Adipose tissue (tissue), 3 donors: Measurements from ENCODE around the gene AK5. TPM values are rescaled to one million over a fixed set of nuclear protein-coding genes. Genes with fewer than 3 reads are reported as not detected.
"Not testable (repeated sequence)": the region's sequence is repeated elsewhere in the genome, so short reads cannot be mapped to it uniquely, and the experiment has no call there.

ENCODE experiments used
- H3K27ac ChIP-seq: one replicate; pipeline ENCODE4 v1.5.1; 2013; ENCODE audit warnings: low read depth, low read length
- WGBS, 3 donors: extraction: QIAGEN DNeasy Blood & Tissue Kit; methylation state at CpG; one replicate each; pipeline ENCODE4 v1.1.7; 2013; 5-methylcytosine and 5-hydroxymethylcytosine counted together
- polyA plus RNA-seq, 3 donors: library from polyadenylated mRNA; stranded (reverse); fragments of 200-250 nt; gene quantifications; one replicate each; pipeline ENCODE4 v1.2.3, GENCODE V29; 2013
- donor health status: healthy with polysubstance abuse.
- donor health status: Bipolar disorder and iron deficiency.
- donor health status: healthy.

AK5 gene
- polyA plus RNA-seq, 3 donors, result 0.07 to 0.13 (median 0.11) TPM

DNA sequence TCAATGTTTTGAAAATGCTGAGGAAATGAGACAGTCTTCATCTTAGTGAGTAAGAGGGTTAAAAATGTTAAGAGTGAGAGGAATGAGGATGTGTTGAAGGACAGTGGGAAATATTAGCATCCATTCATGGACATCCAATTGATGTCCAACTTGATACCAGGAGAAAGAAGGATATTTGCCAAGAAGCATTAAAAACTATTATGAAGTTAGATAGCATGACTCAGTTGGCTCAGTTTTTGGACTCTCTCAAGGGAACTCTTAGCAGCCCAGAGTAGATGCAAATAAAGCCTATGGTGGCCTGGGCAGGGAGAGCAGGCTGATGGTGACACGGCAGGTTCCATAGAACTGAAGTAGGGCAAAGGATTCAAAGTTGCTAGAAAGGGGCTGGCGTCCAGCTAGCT is 229.6 kb downstream of the AK5 start:
- H3K27ac ChIP-seq, result no peak overlapping the region
- WGBS, 3 donors, result 70 to 77% (median 72%) methylated on average over 2 of the region's 2 CpGs

DNA sequence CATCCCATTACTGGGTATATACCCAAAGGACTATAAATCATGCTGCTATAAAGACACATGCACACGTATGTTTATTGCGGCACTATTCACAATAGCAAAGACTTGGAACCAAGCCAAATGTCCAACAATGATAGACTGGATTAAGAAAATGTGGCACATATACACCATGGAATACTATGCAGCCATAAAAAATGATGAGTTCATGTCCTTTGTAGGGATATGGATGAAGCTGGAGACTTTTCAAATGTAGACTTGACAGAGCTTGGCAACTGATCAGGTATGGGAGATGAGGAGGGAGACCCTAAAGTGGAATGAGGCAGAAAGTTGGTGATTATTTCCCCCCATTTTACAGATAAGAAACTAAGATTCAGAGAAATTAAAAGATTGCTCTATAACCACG is 230.8 kb downstream of the AK5 start:
- 60 to 85% (median 80%) methylated on average over 1 of the region's 3 CpGs for WGBS, 3 donors
- H3K27ac ChIP-seq, result not testable (repeated sequence)

DNA sequence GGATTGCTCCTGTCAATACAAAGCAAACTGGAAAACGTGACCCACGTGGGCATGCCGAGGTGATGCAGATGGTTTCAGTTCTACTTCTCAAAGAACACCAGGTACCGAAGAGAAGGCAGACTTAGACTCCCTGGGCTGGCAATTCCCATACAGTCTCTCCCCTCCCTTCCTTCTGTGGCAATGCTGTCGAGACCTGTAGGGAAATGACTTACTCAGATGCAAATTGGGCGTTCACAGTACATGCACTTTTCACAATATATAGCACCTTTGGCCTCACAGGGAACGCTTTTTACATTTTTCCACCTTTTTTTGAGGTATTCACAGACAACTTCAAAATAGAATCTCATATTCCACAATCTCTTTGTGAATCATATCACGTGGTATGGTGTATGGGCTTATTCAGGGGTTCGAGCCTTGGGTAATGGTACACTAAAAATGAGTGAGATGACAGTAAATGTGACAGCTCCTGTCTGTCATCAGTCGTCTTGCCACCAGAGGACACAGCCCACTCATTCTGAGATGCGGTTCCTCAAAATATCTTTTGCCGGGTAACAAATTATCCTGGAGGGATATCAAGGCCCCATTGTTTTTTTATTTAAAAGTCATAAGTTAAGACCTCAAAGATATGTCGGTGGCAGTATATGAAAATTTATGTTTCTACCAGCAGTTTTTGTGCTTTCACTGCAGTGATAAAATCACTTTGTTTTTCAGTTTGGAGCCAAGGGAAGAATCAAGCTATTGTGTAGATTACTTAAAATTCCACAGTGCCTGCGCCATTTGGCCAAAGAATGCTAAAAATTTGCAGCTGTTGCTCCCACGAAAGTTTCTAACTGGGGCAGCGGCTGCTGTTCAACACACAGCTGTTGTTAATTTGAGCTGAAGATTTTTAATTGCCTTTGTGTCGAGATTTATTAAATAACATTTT is 232.3 kb downstream of the AK5 start:
- WGBS, 3 donors, result 56 to 63% (median 56%) methylated on average over 17 of the region's 17 CpGs
- H3K27ac ChIP-seq, result no peak overlapping the region

DNA sequence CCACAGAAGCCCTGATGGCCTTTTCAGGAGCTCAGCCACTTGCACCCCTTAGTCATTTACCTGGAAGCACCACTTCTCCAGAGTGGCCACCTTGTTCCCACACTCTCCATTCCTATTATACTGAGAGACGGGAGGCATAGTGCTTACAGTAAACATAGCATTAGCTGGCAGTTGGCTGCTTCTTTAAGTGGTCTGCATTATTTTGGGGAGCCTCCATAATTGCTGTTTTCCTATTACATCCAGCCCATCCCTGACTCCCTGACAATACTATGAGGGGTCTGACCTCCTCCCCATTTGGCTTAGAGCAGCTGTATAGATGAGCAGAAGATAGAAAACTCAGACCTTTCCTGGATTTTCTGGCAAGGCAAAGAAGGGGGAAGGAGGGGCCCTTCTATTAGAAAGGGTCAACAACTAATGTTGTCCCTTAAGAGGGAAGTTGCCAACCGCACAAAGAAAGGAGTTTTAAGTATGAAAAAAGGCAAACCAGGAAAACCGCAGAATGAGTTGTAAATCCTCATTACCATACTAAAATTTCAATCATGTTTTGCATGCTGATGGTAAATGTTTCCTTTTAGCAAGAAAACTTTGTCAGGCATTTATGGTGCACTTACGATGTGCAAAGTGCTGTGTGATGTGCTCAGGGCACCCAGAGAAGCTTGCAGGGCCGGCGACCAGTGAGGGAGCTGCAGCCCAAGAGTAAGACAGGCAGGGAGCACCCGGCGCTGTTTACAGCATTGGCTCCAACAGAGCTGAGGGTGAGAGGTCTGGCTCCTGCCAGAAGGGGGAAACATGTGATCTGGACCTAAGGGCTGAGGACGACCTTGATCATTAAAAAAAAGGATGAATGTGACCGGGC is 233.3 kb downstream of the AK5 start:
- H3K27ac ChIP-seq, result no peak overlapping the region
- 16 to 30% (median 29%) methylated on average over 10 of the region's 10 CpGs for WGBS, 3 donors

DNA sequence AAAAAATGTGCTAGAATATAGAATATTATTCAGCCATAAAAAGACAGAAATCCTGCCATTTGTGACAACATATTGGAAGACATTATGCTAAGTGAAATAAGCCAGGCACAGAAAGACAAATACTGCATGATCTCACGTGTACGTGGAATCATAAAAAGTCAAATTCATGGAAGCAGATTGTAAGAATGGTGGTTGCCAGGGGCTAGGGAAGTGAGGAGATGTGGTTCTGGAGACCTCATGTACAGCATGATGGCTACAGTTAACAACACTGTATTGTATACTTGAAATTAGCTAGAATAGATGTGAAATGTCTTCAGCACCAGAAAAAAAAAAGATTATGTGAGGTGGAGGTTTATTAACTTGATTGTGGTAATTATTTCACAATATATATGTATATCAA is 234.3 kb downstream of the AK5 start:
- H3K27ac ChIP-seq, result no peak overlapping the region
- WGBS, 3 donors, result 74 to 85% (median 78%) methylated on average over 2 of the region's 2 CpGs

DNA sequence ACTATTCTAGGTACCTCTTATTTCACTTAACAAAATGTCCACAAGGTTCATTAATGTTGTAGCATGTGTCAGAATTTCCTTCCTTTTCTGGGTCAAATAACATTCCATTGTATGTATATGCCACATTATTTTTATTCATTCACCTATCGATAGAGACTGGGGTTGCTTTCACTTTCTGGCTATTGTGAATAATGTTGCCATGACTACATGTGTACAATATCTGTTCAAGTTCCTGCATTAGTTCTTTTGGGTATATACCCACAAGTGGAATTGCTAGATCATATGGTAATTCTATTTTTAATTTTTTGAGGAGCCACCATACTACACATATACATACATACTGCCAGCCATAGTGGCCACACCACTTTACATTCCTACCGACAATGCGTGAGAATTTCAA is 242.2 kb downstream of the AK5 start:
- no peak overlapping the region for H3K27ac ChIP-seq
- WGBS, 3 donors, result 91 to 99% (median 96%) methylated on average over 3 of the region's 3 CpGs

DNA sequence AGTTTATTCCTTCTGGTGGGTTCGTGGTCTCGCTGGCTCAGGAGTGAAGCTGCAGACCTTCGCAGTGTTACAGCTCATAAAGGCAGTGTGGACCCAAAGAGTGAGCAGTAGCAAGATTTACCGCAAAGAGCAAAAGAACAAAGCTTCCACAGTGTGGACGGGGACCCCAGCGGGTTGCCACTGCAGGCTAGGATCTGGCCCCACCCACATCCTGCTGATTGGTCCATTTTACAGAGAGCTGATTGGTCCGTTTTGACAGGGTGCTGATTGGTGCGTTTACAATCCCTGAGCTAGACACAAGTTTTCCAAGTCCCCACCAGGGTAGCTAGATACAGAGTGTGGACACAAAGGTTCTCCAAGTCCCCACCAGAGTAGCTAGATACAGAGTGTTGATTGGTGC is 249.3 kb downstream of the AK5 start:
- WGBS, 3 donors, result 96 to 97% (median 97%) methylated on average over 8 of the region's 8 CpGs
- H3K27ac ChIP-seq, result not testable (repeated sequence)

- H3K27ac ChIP-seq, result not testable (repeated sequence)
- 92 to 97% (median 97%) methylated on average over 42 to 49 of the region's 49 CpGs for WGBS, 3 donors
Observed at GRCh38 chr1:77531596-77532280, 249.9 kb downstream of the AK5 start.

DNA sequence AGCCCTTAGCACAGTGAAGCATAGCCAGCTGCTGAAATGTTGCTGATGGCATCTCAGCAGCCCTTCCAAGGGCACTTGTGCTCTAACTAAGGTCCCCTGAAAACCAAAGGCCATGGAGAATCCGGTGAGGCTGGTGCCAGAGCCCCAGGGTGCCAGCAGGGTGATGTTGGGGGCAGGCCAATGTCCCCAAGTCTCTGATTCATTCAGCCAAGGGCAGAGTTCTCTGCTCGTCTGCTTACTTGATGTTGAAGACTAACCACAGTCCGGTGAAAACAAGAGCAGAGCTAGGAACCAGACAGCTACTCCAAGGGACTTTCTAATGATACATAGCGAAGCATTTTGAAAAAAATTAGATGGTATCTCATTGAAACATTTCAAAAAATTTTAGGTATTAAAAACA is 250.8 kb downstream of the AK5 start:
- 89 to 93% (median 93%) methylated on average over 4 of the region's 4 CpGs for WGBS, 3 donors

GRCh38 chr1:77533660-77534305 is 252.0 kb downstream of the AK5 start:
- WGBS, 3 donors, result 25 to 31% (median 30%) methylated on average over 11 of the region's 11 CpGs
- no peak overlapping the region for H3K27ac ChIP-seq

More for the DNA sequence above, 250.8 kb downstream of the AK5 start:
- no peak overlapping the region for H3K27ac ChIP-seq

GRCh38 chr1:77534456-77534855 is 252.6 kb downstream of the AK5 start:
- WGBS, 3 donors, result 57 to 75% (median 62%) methylated on average over 5 of the region's 5 CpGs
- H3K27ac ChIP-seq, result no peak overlapping the region

DNA sequence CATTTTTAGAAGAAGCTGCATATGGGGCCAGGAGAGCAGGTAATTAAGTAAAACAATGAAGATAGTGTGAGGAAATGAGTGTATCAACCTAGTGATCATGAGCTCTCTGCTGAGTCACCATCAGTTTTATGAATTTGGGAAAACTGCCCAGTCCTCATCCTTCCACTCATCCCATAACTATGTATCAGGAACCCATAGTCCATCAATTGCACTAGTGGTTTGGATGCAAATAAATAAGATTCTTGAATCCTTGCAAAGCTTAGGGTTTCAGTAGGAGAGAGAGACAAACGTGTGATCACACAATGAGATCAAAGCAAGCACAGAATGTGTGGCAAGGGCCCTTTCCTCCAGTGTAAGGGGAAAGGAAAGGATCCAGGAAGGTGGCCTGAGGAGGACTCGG is 255.0 kb downstream of the AK5 start:
- 50 to 67% (median 65%) methylated on average over 2 of the region's 2 CpGs for WGBS, 3 donors

GRCh38 chr1:77538956-77539518 is 257.2 kb downstream of the AK5 start:
- 32 to 66% (median 62%) methylated on average over 7 of the region's 7 CpGs for WGBS, 3 donors

More for the DNA sequence above, 255.0 kb downstream of the AK5 start:
- no peak overlapping the region for H3K27ac ChIP-seq

DNA sequence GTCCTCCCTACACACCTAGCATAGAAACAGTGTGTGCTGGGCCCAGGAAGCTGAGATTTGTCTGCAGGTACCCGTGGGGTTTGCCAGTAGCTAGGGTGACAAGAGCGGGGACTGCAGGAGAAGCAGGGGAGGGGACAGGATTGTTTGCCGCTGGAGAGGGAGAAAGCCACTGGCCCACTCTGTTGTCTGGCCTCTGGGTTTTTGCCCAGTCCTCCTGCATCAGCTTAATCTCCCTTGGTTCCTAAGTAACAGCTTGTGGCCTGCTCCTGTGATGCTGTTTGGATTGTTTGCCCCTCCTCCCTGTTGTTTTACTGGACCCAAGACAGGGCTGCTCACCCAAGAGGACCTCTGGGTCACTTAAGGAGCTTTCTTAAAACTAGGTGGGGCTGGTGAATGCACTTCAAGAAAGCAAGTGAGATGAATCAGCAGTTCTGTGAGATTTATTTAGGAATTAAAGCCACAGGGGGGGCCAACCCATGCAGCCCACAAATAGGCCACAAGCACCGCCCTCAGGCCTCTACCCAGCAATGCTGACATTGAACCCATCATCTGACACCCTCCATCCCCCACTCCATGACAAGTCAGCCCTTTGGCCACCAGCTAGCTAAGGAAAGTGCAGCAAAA is 257.8 kb downstream of the AK5 start:
- no peak overlapping the region for H3K27ac ChIP-seq
- 60 to 72% (median 63%) methylated on average over 4 of the region's 4 CpGs for WGBS, 3 donors

More at GRCh38 chr1:77538956-77539518, 257.2 kb downstream of the AK5 start:
- H3K27ac ChIP-seq, result no peak overlapping the region

DNA sequence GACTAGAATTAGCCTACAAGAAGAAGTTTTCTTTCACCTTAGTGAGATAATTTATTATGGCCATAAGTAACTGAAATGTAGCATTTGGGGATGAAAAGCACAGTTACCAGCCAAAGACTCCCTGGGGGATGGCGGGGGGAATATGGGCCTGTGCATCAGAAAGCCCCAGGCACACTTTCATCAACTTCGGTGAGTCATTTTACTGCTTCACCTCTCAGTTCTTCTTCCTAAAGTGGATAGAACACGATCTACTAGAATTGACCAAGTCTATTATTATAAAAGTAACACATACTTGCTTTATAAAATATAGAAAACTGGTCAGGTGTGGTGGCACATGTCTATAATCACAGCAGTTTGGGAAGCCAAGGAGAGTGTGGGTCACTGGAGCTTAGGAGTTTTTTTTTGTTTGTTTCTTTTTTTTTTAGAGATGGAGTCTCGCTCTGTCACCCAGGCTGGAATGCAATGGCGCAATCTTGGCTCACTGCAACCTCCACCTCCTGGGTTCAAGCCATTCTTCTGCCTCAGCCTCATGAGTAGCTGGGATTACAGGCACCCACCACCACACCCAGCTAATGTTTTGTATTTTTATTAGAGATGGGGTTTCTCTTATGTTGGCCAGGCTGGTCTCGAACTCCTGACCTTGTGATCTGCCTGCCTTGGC is 258.8 kb downstream of the AK5 start:
- no peak overlapping the region for H3K27ac ChIP-seq
- 89 to 93% (median 90%) methylated on average over 6 of the region's 6 CpGs for WGBS, 3 donors

GRCh38 chr1:77541162-77541545 is 259.3 kb downstream of the AK5 start:
- H3K27ac ChIP-seq, result no peak overlapping the region
- 91 to 99% (median 92%) methylated on average over 5 of the region's 5 CpGs for WGBS, 3 donors

DNA sequence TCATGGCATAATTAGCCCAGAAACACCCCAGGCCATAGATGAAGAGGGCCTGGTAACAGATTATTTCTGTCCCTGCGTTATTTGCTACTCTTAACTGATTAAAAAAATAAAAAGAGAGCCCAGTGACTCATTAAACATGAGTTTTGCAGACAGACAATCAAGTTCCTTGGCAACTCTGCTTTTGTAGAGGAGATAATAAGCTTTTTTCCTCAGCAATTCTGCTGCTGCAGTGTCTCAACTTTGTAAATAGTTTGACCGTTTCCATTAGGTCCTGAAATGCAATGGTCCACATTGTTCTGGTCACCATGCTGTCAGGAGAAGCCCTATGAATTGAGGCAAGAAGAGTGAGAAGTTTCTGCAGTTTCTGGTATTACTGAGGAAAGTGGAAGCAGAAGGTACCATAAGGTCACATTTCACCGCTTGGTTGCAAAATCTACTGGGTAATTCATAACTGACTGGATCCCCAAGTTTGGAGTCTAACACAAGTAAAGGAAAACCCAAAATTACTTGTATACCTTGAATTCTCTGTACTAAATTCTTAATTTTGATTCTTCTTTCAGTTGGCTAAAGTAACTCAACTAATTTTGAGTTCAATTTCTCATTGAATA is 261.1 kb downstream of the AK5 start:
- no peak overlapping the region for H3K27ac ChIP-seq

More for the DNA sequence above, 261.1 kb downstream of the AK5 start:
- WGBS, 3 donors, result 49 to 83% (median 59%) methylated on average over 3 of the region's 3 CpGs
